ENCODE results near the gene FARS2. TPM values are rescaled to one million over a fixed set of nuclear protein-coding genes. Genes with fewer than 3 reads are reported as not detected.
"Not testable (repeated sequence)": the region's sequence is repeated elsewhere in the genome, so short reads cannot be mapped to it uniquely, and the experiment has no call there.

Gene FARS2
- total RNA-seq, 1 donor = 29.8 TPM

- no peak for DNase-seq (ENCODE audit: low read depth)
- TF ChIP-seq CTCF (IDR thresholded peaks at IDR 0.05; ENCODE audit: insufficient read depth, low read depth, low read length) = no peak
- no peak overlapping the region for H3K4me3 ChIP-seq (ENCODE audit: low read depth, low read length)
These were observed 384.3 kb downstream of the FARS2 start for GRCh38 chr6:5645328-5646290.

- no peak overlapping the region for H3K4me3 ChIP-seq (ENCODE audit: low read depth, low read length)
- DNase-seq (ENCODE audit: low read depth) = no peak
- TF ChIP-seq CTCF (IDR thresholded peaks at IDR 0.05; ENCODE audit: insufficient read depth, low read depth, low read length) = no peak
These were observed 391.3 kb downstream of the FARS2 start for GRCh38 chr6:5652406-5653137.

GRCh38 chr6:5653801-5654200, 392.5 kb downstream of the FARS2 start:
- TF ChIP-seq CTCF (IDR thresholded peaks at IDR 0.05; ENCODE audit: insufficient read depth, low read depth, low read length) = no peak
- H3K4me3 ChIP-seq (ENCODE audit: low read depth, low read length) = no peak overlapping the region
- no peak for DNase-seq (ENCODE audit: low read depth)

- H3K4me3 ChIP-seq (ENCODE audit: low read depth, low read length) = no peak overlapping the region
- no peak for TF ChIP-seq CTCF (IDR thresholded peaks at IDR 0.05; ENCODE audit: insufficient read depth, low read depth, low read length)
- no peak for DNase-seq (ENCODE audit: low read depth)
These were observed 394.9 kb downstream of the FARS2 start for GRCh38 chr6:5656226-5656625.

GRCh38 chr6:5656695-5657094, 395.4 kb downstream of the FARS2 start:
- not testable (repeated sequence) for H3K4me3 ChIP-seq (ENCODE audit: low read depth, low read length); DNase-seq (ENCODE audit: low read depth)

- no peak for DNase-seq (ENCODE audit: low read depth)
- no peak overlapping the region for H3K4me3 ChIP-seq (ENCODE audit: low read depth, low read length)
- TF ChIP-seq CTCF (IDR thresholded peaks at IDR 0.05; ENCODE audit: insufficient read depth, low read depth, low read length) = no peak
These were observed 396.5 kb downstream of the FARS2 start for GRCh38 chr6:5657684-5658430.

GRCh38 chr6:5659467-5659866, 398.2 kb downstream of the FARS2 start:
- no peak overlapping the region for H3K4me3 ChIP-seq (ENCODE audit: low read depth, low read length)
- no peak for TF ChIP-seq CTCF (IDR thresholded peaks at IDR 0.05; ENCODE audit: insufficient read depth, low read depth, low read length)
- DNase-seq (ENCODE audit: low read depth) = no peak

Data from fibroblast of villous mesenchyme (primary cell).